Cardiac fibroblast (primary cell): ENCODE measurements around the gene HOXA13.
A peak's percentile ranks its signal among the peaks of the same experiment; 100 is the strongest.

Source experiments
- DNase-seq, 2 donors: peaks; one replicate each; pipeline versions ENCODE4 v3.0.0 to v3.0.0-alpha.2; 2010; ENCODE audit warnings: low read depth in 2 of 2
- H3K4me3 ChIP-seq, 2 donors: replicated peaks in 1 of 2; 1 replicate in 1 of 2; 2 replicates in 1 of 2; pipeline ENCODE4 v1.5.1; 2011; ENCODE audit warnings: low read depth in 2 of 2, low read length in 2 of 2, mild to moderate bottlenecking in 2 of 2, moderate library complexity in 1 of 2
- TF ChIP-seq, protein P1 (sequence below): IDR thresholded peaks from one replicate; pipeline ENCODE4 v1.5.1; 2011; ENCODE audit warnings: low read depth, mild to moderate bottlenecking, low read length, inconsistent platforms

The HOXA13 gene

DNA sequence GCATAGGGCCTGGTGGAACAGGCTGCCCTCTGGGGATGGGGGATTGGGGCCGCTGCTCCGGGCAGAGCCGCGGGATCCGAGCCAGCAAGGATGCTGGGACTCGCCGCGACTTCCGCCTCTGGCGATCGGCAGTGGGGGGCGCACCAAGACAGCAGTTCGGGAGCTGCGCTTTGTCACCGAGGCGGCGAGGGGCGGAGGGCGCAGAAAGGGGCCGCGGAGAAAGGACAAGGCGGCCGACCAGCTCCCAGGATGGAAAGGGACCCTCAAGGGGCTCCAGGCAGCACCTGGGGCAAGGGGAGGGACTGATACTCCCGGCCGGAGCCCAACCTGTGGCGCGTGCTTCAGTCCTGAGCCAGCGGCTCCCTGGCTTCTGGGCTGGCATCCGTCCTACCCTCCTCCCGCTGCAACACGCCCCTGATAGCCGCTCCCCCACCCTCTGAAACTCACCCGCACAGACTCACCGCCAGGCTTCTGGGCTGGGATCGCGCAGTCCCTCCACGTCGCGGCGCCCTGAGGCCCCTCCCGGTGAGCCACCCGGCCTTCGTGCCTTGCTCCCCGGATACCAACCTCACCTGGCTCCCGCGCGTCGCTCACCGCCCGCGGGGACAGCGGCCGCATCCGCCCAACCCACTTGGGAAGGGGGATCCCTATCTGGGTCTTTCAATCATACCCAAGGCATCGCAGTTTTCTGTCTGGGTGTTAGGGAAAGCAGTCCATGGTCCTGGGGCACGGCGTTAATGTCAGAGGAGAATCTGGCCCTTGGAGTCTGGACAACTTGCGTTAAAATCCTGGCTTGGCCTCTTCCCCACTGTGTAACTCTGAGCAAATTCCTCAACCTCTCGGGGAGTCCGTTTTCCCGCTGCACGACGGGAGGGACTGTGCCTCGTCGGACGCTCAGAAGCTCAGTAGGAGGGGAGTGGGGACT is 35.8 kb upstream of the HOXA13 start:
- H3K4me3 ChIP-seq = peak overlapping the region; percentile 43 to 47
- TF ChIP-seq, protein P1, sequence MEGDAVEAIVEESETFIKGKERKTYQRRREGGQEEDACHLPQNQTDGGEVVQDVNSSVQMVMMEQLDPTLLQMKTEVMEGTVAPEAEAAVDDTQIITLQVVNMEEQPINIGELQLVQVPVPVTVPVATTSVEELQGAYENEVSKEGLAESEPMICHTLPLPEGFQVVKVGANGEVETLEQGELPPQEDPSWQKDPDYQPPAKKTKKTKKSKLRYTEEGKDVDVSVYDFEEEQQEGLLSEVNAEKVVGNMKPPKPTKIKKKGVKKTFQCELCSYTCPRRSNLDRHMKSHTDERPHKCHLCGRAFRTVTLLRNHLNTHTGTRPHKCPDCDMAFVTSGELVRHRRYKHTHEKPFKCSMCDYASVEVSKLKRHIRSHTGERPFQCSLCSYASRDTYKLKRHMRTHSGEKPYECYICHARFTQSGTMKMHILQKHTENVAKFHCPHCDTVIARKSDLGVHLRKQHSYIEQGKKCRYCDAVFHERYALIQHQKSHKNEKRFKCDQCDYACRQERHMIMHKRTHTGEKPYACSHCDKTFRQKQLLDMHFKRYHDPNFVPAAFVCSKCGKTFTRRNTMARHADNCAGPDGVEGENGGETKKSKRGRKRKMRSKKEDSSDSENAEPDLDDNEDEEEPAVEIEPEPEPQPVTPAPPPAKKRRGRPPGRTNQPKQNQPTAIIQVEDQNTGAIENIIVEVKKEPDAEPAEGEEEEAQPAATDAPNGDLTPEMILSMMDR = peak; percentile 14
- DNase-seq = peak; percentile 12 to 34

DNA sequence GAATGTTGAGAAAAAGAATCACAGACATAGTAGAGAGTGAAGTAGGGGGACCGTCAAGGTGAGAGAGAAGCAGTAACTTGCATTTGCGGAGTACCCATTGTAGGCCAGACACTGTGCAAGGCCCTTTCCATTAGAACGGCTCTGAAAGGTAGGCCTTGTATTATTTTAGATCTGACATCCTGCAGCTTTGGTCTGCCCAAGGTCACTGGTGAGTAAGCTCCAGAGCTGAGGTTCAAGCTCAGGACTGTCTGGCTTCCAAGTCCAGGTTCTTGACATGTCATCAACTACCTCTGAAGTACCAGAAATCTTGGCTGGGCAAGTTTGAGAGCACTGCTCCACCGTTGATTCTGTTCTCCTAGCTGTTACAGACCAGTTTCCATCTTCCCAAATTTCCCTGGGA is 29.6 kb upstream of the HOXA13 start:
- TF ChIP-seq, protein P1 = no peak
- no peak overlapping the region for H3K4me3 ChIP-seq
- DNase-seq = no peak

DNA sequence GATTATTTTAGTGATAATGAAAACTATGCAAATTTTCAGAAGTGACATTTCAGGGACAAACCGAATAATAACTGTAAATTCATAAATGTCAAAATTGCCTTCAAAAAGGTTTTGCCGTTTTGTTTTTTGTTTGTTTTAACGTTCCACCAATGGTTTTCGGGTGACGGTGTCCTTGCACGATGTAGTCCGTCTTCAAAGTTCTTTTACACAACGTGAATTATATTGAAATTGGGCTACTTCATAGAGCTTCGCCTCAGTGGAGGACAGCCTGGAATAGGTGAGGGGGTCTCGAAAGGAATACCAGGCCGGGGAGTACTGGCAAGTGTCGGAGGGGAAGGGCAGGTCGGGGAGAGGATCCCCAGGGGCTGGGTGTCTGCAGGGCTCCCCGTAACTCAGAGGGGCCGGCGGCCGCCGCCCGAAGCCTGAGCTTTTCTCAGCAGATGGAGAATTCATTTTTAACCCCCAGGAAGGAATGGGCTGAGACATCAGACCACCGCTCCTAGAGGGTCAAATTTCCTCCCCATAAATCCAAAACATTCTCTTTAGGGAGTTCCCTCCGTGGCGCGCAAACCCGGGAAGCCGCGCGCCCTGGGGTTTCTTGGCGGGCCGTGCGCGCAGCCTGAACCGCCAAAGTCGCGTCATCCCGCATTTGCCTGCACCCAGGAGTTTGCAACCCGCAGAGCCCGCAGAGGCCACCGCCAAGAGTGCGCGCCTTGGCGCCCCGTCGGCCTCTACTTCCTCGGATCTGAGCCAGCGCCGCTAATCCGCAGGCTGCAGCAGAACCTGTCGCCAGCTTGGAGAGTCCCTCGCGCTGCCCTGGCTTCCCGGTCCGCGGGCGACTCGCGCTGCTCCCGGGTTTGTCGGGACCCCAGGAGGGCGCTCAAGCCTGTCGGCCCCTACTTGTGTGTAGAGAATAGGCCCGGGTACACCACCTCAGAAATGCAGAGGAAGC is 25.4 kb upstream of the HOXA13 start:
- TF ChIP-seq, protein P1 = no peak
- no peak for DNase-seq
- H3K4me3 ChIP-seq = no peak overlapping the region

DNA sequence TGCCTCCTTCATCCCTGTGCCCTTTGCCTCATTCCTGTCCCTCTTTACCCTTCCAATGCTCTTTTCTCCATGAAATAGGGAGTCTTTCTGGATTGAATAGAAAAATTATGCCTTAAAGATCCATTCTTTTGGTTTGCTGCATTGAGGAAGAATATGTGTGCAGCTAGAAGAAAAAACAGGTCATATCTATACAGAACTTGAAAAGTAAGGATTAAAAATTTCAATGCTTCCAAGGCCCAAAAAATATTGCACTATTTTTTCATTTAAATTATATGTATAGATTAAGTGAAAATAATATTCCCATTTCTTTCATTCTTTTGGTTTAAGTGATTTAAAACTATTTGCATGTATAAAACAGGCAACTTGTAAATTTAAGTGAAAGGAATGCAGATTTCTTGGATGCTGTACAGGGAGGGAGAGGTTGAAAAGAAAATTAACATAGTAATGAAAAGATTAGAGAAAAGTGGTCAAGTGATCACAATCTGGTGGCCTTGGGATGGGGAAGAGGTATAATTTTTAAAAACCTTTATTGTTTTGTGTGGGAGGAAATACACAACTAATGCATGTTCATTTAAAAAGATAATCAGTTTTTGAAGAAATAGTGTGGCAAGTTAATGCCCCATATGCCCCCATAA is 24.2 kb upstream of the HOXA13 start:
- no peak for DNase-seq
- TF ChIP-seq, protein P1 = no peak
- H3K4me3 ChIP-seq = no peak overlapping the region

DNA sequence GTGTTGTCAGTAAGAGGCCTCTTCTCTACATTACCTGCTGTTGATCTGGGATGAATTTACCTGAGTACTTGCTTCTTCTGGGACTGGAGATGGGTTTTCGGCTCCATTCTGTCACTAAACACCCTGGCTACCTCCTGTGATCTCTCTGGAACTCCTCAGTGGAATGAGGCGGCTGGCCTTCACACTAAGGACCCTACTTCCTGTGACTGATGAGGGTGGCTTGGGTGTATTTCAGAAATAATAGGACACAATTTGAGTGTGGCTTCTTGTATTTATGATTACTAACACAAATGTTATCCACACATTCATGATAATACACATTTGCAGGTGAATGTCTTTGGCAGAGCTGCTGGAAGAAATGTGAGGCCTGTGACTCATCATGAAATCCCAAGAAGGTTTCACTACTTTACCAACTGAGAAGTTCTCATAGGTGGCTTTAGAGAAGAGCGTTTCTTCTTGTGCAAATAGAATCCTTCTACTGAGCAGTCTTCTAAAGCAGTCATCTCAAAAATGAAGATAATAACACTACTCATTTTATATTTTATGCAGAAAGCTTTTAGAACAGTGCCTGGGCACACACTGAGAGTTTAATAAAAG is 21.4 kb upstream of the HOXA13 start:
- H3K4me3 ChIP-seq = no peak overlapping the region
- DNase-seq = no peak

More for the DNA sequence above, 21.4 kb upstream of the HOXA13 start:
- TF ChIP-seq, protein P1 = no peak
